ENCODE data around the gene C19orf44. TPM values are rescaled to one million over a fixed set of nuclear protein-coding genes. Genes with fewer than 3 reads are reported as not detected.
"Not testable (repeated sequence)": the region's sequence is repeated elsewhere in the genome, so short reads cannot be mapped to it uniquely, and the experiment has no call there.

The C19orf44 gene
- total RNA-seq, 1 donor from 2014 or later: 5.3 TPM

- DNase-seq (ENCODE audit: low spot score): no peak
These were observed 28.6 kb upstream of the C19orf44 start for GRCh38 chr19:16467581-16467980.

- DNase-seq (ENCODE audit: low spot score): no peak
These were observed 25.7 kb upstream of the C19orf44 start for GRCh38 chr19:16470541-16470910.

- DNase-seq (ENCODE audit: low spot score): no peak
These were observed 25.0 kb upstream of the C19orf44 start for GRCh38 chr19:16470911-16471811.

GRCh38 chr19:16472559-16472899, 23.7 kb upstream of the C19orf44 start:
- DNase-seq (ENCODE audit: low spot score): not testable (repeated sequence)

GRCh38 chr19:16472992-16473391, 23.2 kb upstream of the C19orf44 start:
- DNase-seq (ENCODE audit: low spot score): no peak

- DNase-seq (ENCODE audit: low spot score): no peak
These were observed 22.3 kb upstream of the C19orf44 start for GRCh38 chr19:16473875-16474392.

GRCh38 chr19:16476401-16476800, 19.8 kb upstream of the C19orf44 start:
- peak; percentile 83 for DNase-seq (ENCODE audit: low spot score)

- DNase-seq (ENCODE audit: low spot score): no peak
These were observed 18.9 kb upstream of the C19orf44 start for GRCh38 chr19:16477311-16477710.

- DNase-seq (ENCODE audit: low spot score): no peak
These were observed 13.4 kb upstream of the C19orf44 start for GRCh38 chr19:16482745-16483144.

- not testable (repeated sequence) for DNase-seq (ENCODE audit: low spot score)
These were observed 9.7 kb upstream of the C19orf44 start for GRCh38 chr19:16486476-16486875.

GRCh38 chr19:16496613-16496983, 404 bp downstream of the C19orf44 start:
- DNase-seq (ENCODE audit: low spot score): peak; percentile 38

GRCh38 chr19:16497042-16497441, 848 bp downstream of the C19orf44 start:
- DNase-seq (ENCODE audit: low spot score): peak; percentile 36

GRCh38 chr19:16497837-16498236, 1.6 kb downstream of the C19orf44 start:
- no peak for DNase-seq (ENCODE audit: low spot score)

- DNase-seq (ENCODE audit: low spot score): no peak
These were observed 8.1 kb downstream of the C19orf44 start for GRCh38 chr19:16504271-16504670.

- not testable (repeated sequence) for DNase-seq (ENCODE audit: low spot score)
These were observed 10.0 kb downstream of the C19orf44 start for GRCh38 chr19:16506161-16506560.

- no peak for DNase-seq (ENCODE audit: low spot score)
These were observed 10.8 kb downstream of the C19orf44 start for GRCh38 chr19:16506961-16507360.

GRCh38 chr19:16508546-16508945, 12.4 kb downstream of the C19orf44 start:
- DNase-seq (ENCODE audit: low spot score): no peak

- no peak for DNase-seq (ENCODE audit: low spot score)
These were observed 13.2 kb downstream of the C19orf44 start for GRCh38 chr19:16509141-16510061.

GRCh38 chr19:16512611-16513010, 16.4 kb downstream of the C19orf44 start:
- DNase-seq (ENCODE audit: low spot score): not testable (repeated sequence)

- no peak for DNase-seq (ENCODE audit: low spot score)
These were observed 18.3 kb downstream of the C19orf44 start for GRCh38 chr19:16514383-16515019.

GRCh38 chr19:16516381-16516780, 20.2 kb downstream of the C19orf44 start:
- DNase-seq (ENCODE audit: low spot score): no peak
